CD4-positive, alpha-beta T cell (primary cell): ENCODE data around the gene THADA. TPM values are rescaled to one million over a fixed set of nuclear protein-coding genes. Genes with fewer than 3 reads are reported as not detected.
A peak's percentile ranks its signal among the peaks of the same experiment; 100 is the strongest.

Source experiments
- ATAC-seq: fragments of 200-7000 bp; cut with Tn5 transposase; one replicate; pipeline ENCODE4 v1.10.0; 2022; ENCODE audit warnings: mild to moderate bottlenecking; ENCODE audit not compliant: poor library complexity
- CTCF ChIA-PET: fragments of 350-600 bp; sonication (Branson Sonifier 250); formaldehyde crosslinking; loops from one replicate; lab custom pipeline; 2021; ENCODE audit warnings: antibody characterized with exemption, inconsistent platforms; lab: Charles Lee
- POLR2A ChIA-PET: fragments of 350-600 bp; sonication (Branson Sonifier 250); formaldehyde crosslinking; loops from one replicate; lab custom pipeline; 2021; ENCODE audit warnings: antibody characterized with exemption, inconsistent platforms; lab: Charles Lee
- DNase-seq, 14 experiments: peaks; one replicate each; pipeline ENCODE4 v3.0.0-alpha.2; 2013 to 2020; ENCODE audit warnings: mixed read lengths in 2 of 14
- H3K27ac ChIP-seq, 2 donors: one replicate each; pipeline versions ENCODE4 v1.5.1 to v1.7.0; 2013; ENCODE audit warnings: low read length in 2 of 2, low read depth in 1 of 2, mild to moderate bottlenecking in 1 of 2
- H3K27me3 ChIP-seq, 2 experiments: 1 replicate in 1 of 2; 2 replicates in 1 of 2; pipeline versions ENCODE4 v1.6.1 to v1.7.0; 2013; ENCODE audit warnings: low read length in 2 of 2, control low read depth in 1 of 2, mild to moderate bottlenecking in 1 of 2, moderate library complexity in 1 of 2; ENCODE audit not compliant: insufficient read depth in 2 of 2, control insufficient read depth in 1 of 2
- H3K36me3 ChIP-seq: one replicate; pipeline ENCODE4 v1.6.1; 2013; ENCODE audit warnings: low read length, control low read depth; ENCODE audit not compliant: insufficient read depth
- H3K4me1 ChIP-seq: one replicate; pipeline ENCODE4 v1.6.1; 2013; ENCODE audit warnings: low read length, control low read depth; ENCODE audit not compliant: insufficient read depth
- H3K4me3 ChIP-seq: one replicate; pipeline ENCODE4 v1.5.1; 2013; ENCODE audit warnings: mild to moderate bottlenecking, low read length, moderate library complexity
- H3K9me3 ChIP-seq, 2 experiments: 1 replicate in 1 of 2; 2 replicates in 1 of 2; pipeline versions ENCODE4 v1.6.1 to v1.7.0; 2013; ENCODE audit warnings: low read length in 2 of 2, mild to moderate bottlenecking in 2 of 2, control low read depth in 1 of 2, moderate library complexity in 1 of 2; ENCODE audit not compliant: control insufficient read depth in 1 of 2, insufficient read depth in 1 of 2
- H3K27ac Mint-ChIP-seq: one replicate; pipeline ENCODE4 v1.8.0; 2020; ENCODE audit warnings: mixed read lengths
- H3K27me3 Mint-ChIP-seq: one replicate; pipeline ENCODE4 v1.8.0; 2021; ENCODE audit warnings: mixed read lengths
- H3K36me3 Mint-ChIP-seq: one replicate; pipeline ENCODE4 v1.8.0; 2021; ENCODE audit warnings: low read depth, mixed read lengths
- H3K4me1 Mint-ChIP-seq: one replicate; pipeline ENCODE4 v1.8.0; 2021; ENCODE audit warnings: low read depth, mixed read lengths
- H3K4me3 Mint-ChIP-seq: one replicate; pipeline ENCODE4 v1.8.0; 2020; ENCODE audit warnings: mild to moderate bottlenecking, mixed read lengths
- H3K9me3 Mint-ChIP-seq: one replicate; pipeline ENCODE4 v1.8.0; 2020; ENCODE audit warnings: mixed read lengths
- intact Hi-C, 2 experiments: fragments of 100-400 bp; cut with DNase I in 1 of 2; cut with micrococcal nuclease in 1 of 2; formaldehyde crosslinking; loops; one replicate each; pipeline versions ENCODE4 v1.15.1 to v1.9.0; 2023 to 2025; cut with DNase I, micrococcal nuclease
- total RNA-seq, 174 experiments: library from RNA in 2 of 174; stranded (reverse) in 2 of 174; gene quantifications; one replicate each; pipeline ENCODE4 v1.2.3 and lab custom pipeline; 2021 to 2026
- TF ChIP-seq, protein P1 (sequence below): fragments of 200-600 bp; IDR thresholded peaks from one replicate; pipeline ENCODE4 v1.8.0; 2022; ENCODE audit warnings: antibody characterized with exemption, mild to moderate bottlenecking

Gene THADA
- total RNA-seq, 2 experiments from 2014 or later = 29.3 to 32.9 TPM

GRCh38 chr2:43224131-43224570 is 371.7 kb downstream of the THADA start:
- H3K36me3 Mint-ChIP-seq = peaks cover 85% of the 10 kb centered on the region
- DNase-seq = peak; percentile 64 to 86 (median 74)
- H3K27me3 Mint-ChIP-seq = peaks cover 19% of the 10 kb centered on the region
- TF ChIP-seq, protein P1, sequence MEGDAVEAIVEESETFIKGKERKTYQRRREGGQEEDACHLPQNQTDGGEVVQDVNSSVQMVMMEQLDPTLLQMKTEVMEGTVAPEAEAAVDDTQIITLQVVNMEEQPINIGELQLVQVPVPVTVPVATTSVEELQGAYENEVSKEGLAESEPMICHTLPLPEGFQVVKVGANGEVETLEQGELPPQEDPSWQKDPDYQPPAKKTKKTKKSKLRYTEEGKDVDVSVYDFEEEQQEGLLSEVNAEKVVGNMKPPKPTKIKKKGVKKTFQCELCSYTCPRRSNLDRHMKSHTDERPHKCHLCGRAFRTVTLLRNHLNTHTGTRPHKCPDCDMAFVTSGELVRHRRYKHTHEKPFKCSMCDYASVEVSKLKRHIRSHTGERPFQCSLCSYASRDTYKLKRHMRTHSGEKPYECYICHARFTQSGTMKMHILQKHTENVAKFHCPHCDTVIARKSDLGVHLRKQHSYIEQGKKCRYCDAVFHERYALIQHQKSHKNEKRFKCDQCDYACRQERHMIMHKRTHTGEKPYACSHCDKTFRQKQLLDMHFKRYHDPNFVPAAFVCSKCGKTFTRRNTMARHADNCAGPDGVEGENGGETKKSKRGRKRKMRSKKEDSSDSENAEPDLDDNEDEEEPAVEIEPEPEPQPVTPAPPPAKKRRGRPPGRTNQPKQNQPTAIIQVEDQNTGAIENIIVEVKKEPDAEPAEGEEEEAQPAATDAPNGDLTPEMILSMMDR = peak; percentile 37
- Histone ChIP-seq H3K27ac (peak overlapping the region; percentile 49 to 92), H3K9me3 (no peaks in the 10 kb centered on the region), H3K27me3 (no peaks in the 10 kb centered on the region), H3K4me1 (peaks cover 46% of the 10 kb centered on the region), H3K36me3 (peaks cover 48% of the 10 kb centered on the region), H3K4me3 (peak overlapping the region; percentile 97)
- CTCF ChIA-PET = interaction anchor here (0.7 to 13.6 kb wide), 7 partner anchors 31 to 249 kb away, joined by 4 to 303 read pairs (median 10); no protein-coding TSS in a partner anchor
- ATAC-seq = no peak
- intact Hi-C loops = no loop called here
- peak overlapping the region; percentile 99 for H3K4me3 Mint-ChIP-seq
- no peaks in the 10 kb centered on the region for H3K9me3 Mint-ChIP-seq
- peak overlapping the region; percentile 98 for H3K27ac Mint-ChIP-seq
- POLR2A ChIA-PET = interaction anchor here (1.1 to 21.5 kb wide), 7 partner anchors 8 to 249 kb away, joined by 3 to 1478 read pairs (median 154); no protein-coding TSS in a partner anchor
- H3K4me1 Mint-ChIP-seq = peaks cover 52% of the 10 kb centered on the region

DNA sequence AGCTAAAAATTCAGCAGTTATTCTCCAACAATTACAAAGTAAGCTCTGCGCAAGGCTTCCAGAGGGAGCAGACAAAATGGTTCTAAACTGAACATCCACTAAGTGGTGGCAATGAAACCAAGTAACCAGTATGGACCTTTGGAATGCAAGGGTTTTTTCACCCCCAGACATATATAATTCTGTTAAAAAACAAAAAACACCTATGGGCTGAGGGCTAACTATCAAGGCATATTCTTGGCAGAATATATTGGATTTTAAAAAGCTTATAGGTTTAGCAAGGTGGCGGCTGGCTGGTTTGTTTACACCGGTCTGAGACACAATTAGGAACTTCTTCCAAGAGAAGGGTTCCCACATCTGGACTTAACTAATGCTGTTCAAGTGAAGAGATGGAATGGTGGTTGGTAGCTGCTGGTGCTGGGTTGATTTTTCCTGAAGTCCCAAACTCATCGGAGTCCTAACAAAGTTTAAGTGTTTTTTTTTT is 372.3 kb downstream of the THADA start:
- H3K36me3 ChIP-seq = peaks cover 48% of the 10 kb centered on the region
- H3K27me3 ChIP-seq = no peaks in the 10 kb centered on the region
- TF ChIP-seq, protein P1 = no peak
- no peaks in the 10 kb centered on the region for H3K9me3 ChIP-seq
- ATAC-seq (no peak), DNase-seq (peak in 4 of 14 experiments; percentile 27 to 37 (median 34))
- H3K27ac ChIP-seq = peak overlapping the region; percentile 49 to 92
- Mint-ChIP-seq H3K27ac (peak overlapping the region; percentile 98), H3K4me1 (peaks cover 52% of the 10 kb centered on the region), H3K9me3 (no peaks in the 10 kb centered on the region), H3K36me3 (peaks cover 88% of the 10 kb centered on the region), H3K4me3 (peak overlapping the region; percentile 99), H3K27me3 (peaks cover 19% of the 10 kb centered on the region)
- CTCF ChIA-PET = interaction anchor here (0.7 to 13.6 kb wide), 5 partner anchors 30 to 99 kb away, joined by 4 to 303 read pairs (median 31); no protein-coding TSS in a partner anchor
- H3K4me3 ChIP-seq = peak overlapping the region; percentile 97
- POLR2A ChIA-PET = interaction anchor here (1.1 to 21.5 kb wide), 7 partner anchors 8 to 249 kb away, joined by 3 to 1478 read pairs (median 154); no protein-coding TSS in a partner anchor
- H3K4me1 ChIP-seq = peaks cover 46% of the 10 kb centered on the region
- intact Hi-C loops = no loop called here

GRCh38 chr2:43222475-43223309 is 373.1 kb downstream of the THADA start:
- Mint-ChIP-seq H3K4me3 (peak overlapping the region; percentile 87), H3K9me3 (no peaks in the 10 kb centered on the region), H3K4me1 (peaks cover 52% of the 10 kb centered on the region), H3K27me3 (peaks cover 19% of the 10 kb centered on the region), H3K36me3 (peaks cover 79% of the 10 kb centered on the region), H3K27ac (peak overlapping the region; percentile 98)
- intact Hi-C loops = loop anchor here in 1 of 2 experiments (1.0 kb wide), 1 partner anchor 48 kb away; no protein-coding TSS in a partner anchor
- ChIA-PET POLR2A (interaction anchor here (0.7 to 21.5 kb wide), 19 partner anchors 7 to 1139 kb away, joined by 3 to 1478 read pairs (median 4); no protein-coding TSS in a partner anchor), CTCF (interaction anchor here (1.1 to 13.6 kb wide), 6 partner anchors 29 to 248 kb away, joined by 3 to 303 read pairs (median 18); no protein-coding TSS in a partner anchor)
- Histone ChIP-seq H3K27me3 (no peaks in the 10 kb centered on the region), H3K27ac (peak overlapping the region; percentile 62 to 92), H3K4me1 (peaks cover 46% of the 10 kb centered on the region), H3K36me3 (peaks cover 48% of the 10 kb centered on the region), H3K9me3 (no peaks in the 10 kb centered on the region), H3K4me3 (peak overlapping the region; percentile 97)
- TF ChIP-seq, protein P1 = no peak
- peak in 5 of 14 experiments; percentile 18 to 43 (median 38) for DNase-seq
- no peak for ATAC-seq
